ENCODE results near the gene VEZT.

Gene VEZT

GRCh38 chr12:95253386-95253785 lies 35.8 kb downstream of the VEZT start:
- ATAC-seq (ENCODE audit: insufficient read depth, low read depth) (no peak), DNase-seq (no peak)
- Histone ChIP-seq H3K79me2 (ENCODE audit: insufficient read depth, low read length) (peaks cover 45% of the 10 kb centered on the region), H3K27ac (ENCODE audit: low read length) (no peak overlapping the region), H2AFZ (ENCODE audit: low read depth, low read length) (no peak overlapping the region), H3K36me3 (ENCODE audit: insufficient read depth, low read length) (peaks cover 63% of the 10 kb centered on the region), H3K4me1 (ENCODE audit: insufficient read depth, low read length) (no peaks in the 10 kb centered on the region), H3K4me3 (ENCODE audit: low read depth in 1 of 2, low read length in 2 of 2) (no peak overlapping the region), H3K9ac (ENCODE audit: low read depth, low read length) (no peak overlapping the region), H3K9me3 (ENCODE audit: insufficient read depth, low read length, severe bottlenecking) (no peaks in the 10 kb centered on the region), H3K4me2 (ENCODE audit: insufficient read depth, low read length) (no peak overlapping the region), H4K20me1 (ENCODE audit: insufficient read depth, low read length) (peaks cover 7% of the 10 kb centered on the region; the same call in 1 of the 2 replicates), H3K27me3 (ENCODE audit: insufficient read depth, low read length, poor library complexity) (no peaks in the 10 kb centered on the region)
- TF ChIP-seq CTCF (IDR thresholded peaks at IDR 0.05; ENCODE audit: borderline replicate concordance, extremely low read depth, low read length, poor library complexity, severe bottlenecking) (no peak), EZH2 (IDR thresholded peaks at IDR 0.05; ENCODE audit: borderline replicate concordance, low read depth, low read length, severe bottlenecking) (no peak)

GRCh38 chr12:95257541-95257940 lies 39.9 kb downstream of the VEZT start:
- Histone ChIP-seq H3K9ac (ENCODE audit: low read depth, low read length) (no peak overlapping the region), H3K4me1 (ENCODE audit: insufficient read depth, low read length) (no peaks in the 10 kb centered on the region), H2AFZ (ENCODE audit: low read depth, low read length) (no peak overlapping the region), H3K36me3 (ENCODE audit: insufficient read depth, low read length) (peaks cover 81% of the 10 kb centered on the region), H3K79me2 (ENCODE audit: insufficient read depth, low read length) (peaks cover 11% of the 10 kb centered on the region; the same call in 1 of the 2 replicates), H3K27me3 (ENCODE audit: insufficient read depth, low read length, poor library complexity) (no peaks in the 10 kb centered on the region), H3K9me3 (ENCODE audit: insufficient read depth, low read length, severe bottlenecking) (no peaks in the 10 kb centered on the region), H3K4me2 (ENCODE audit: insufficient read depth, low read length) (no peak overlapping the region), H4K20me1 (ENCODE audit: insufficient read depth, low read length) (no peaks in the 10 kb centered on the region), H3K4me3 (ENCODE audit: low read depth in 1 of 2, low read length in 2 of 2) (no peak overlapping the region), H3K27ac (ENCODE audit: low read length) (no peak overlapping the region)
- TF ChIP-seq EZH2 (IDR thresholded peaks at IDR 0.05; ENCODE audit: borderline replicate concordance, low read depth, low read length, severe bottlenecking) (no peak), CTCF (IDR thresholded peaks at IDR 0.05; ENCODE audit: borderline replicate concordance, extremely low read depth, low read length, poor library complexity, severe bottlenecking) (no peak)
- ATAC-seq (ENCODE audit: insufficient read depth, low read depth) (no peak), DNase-seq (no peak)

DNA sequence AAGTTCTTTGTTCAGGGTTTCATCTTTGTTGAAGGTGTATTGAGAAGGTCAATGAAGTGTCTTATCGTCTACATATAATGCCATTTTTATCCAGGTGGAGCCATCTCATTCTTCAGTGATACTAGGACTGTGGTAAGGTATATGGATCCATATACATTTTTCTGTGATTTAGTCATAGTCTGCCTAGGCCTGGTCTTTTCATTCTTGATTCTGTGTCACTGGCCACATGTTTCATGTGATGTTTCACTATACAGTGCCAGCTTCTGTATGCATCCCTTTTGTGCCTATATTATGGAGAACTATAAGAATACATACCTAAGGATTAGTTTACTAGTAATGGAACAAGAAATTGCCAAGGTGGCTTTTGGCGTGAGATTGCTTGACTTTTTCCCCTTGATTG lies 40.5 kb downstream of the VEZT start:
- ATAC-seq (ENCODE audit: insufficient read depth, low read depth), result no peak
- no peak for DNase-seq
- no peak overlapping the region for H3K9ac ChIP-seq (ENCODE audit: low read depth, low read length)
- H3K4me3 ChIP-seq (ENCODE audit: low read depth in 1 of 2, low read length in 2 of 2), result no peak overlapping the region
- no peaks in the 10 kb centered on the region for H4K20me1 ChIP-seq (ENCODE audit: insufficient read depth, low read length)
- no peaks in the 10 kb centered on the region for H3K4me1 ChIP-seq (ENCODE audit: insufficient read depth, low read length)
- H3K79me2 ChIP-seq (ENCODE audit: insufficient read depth, low read length), result peaks cover 9% of the 10 kb centered on the region; the same call in 1 of the 2 replicates
- H3K9me3 ChIP-seq (ENCODE audit: insufficient read depth, low read length, severe bottlenecking), result no peaks in the 10 kb centered on the region
- no peak overlapping the region for H3K27ac ChIP-seq (ENCODE audit: low read length)
- no peak overlapping the region for H2AFZ ChIP-seq (ENCODE audit: low read depth, low read length)
- no peaks in the 10 kb centered on the region for H3K27me3 ChIP-seq (ENCODE audit: insufficient read depth, low read length, poor library complexity)
- H3K36me3 ChIP-seq (ENCODE audit: insufficient read depth, low read length), result peaks cover 85% of the 10 kb centered on the region
- no peak overlapping the region for H3K4me2 ChIP-seq (ENCODE audit: insufficient read depth, low read length)
- TF ChIP-seq CTCF (IDR thresholded peaks at IDR 0.05; ENCODE audit: borderline replicate concordance, extremely low read depth, low read length, poor library complexity, severe bottlenecking) (no peak), EZH2 (IDR thresholded peaks at IDR 0.05; ENCODE audit: borderline replicate concordance, low read depth, low read length, severe bottlenecking) (no peak)

DNA sequence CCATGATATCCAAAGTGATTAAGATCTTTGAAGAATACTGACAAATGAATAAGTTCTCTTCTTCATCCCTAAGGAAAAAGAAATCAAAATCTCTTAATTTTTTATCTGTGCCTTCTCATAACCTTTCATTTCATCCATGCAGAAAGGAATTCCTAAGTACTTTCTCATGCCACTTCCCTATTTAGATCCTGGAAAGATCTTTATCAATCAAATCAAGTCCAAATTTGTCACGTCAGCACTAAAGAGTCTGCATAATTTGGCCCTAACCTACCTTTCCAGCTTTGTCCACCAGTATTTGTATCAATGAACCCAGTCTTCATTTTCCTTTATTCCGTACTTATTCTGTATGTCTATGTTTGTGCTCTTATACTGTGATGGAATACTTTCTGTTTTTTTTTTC lies 41.2 kb downstream of the VEZT start:
- no peaks in the 10 kb centered on the region for H3K9me3 ChIP-seq (ENCODE audit: insufficient read depth, low read length, severe bottlenecking)
- H3K4me1 ChIP-seq (ENCODE audit: insufficient read depth, low read length), result no peaks in the 10 kb centered on the region
- H3K4me2 ChIP-seq (ENCODE audit: insufficient read depth, low read length), result no peak overlapping the region
- ATAC-seq (ENCODE audit: insufficient read depth, low read depth) (no peak), DNase-seq (no peak)
- H3K9ac ChIP-seq (ENCODE audit: low read depth, low read length), result no peak overlapping the region
- H3K4me3 ChIP-seq (ENCODE audit: low read depth in 1 of 2, low read length in 2 of 2), result no peak overlapping the region
- peaks cover 5% of the 10 kb centered on the region; the same call in 1 of the 2 replicates for H3K79me2 ChIP-seq (ENCODE audit: insufficient read depth, low read length)
- H3K27ac ChIP-seq (ENCODE audit: low read length), result no peak overlapping the region
- H3K36me3 ChIP-seq (ENCODE audit: insufficient read depth, low read length), result peaks cover 83% of the 10 kb centered on the region
- TF ChIP-seq EZH2 (IDR thresholded peaks at IDR 0.05; ENCODE audit: borderline replicate concordance, low read depth, low read length, severe bottlenecking) (no peak), CTCF (IDR thresholded peaks at IDR 0.05; ENCODE audit: borderline replicate concordance, extremely low read depth, low read length, poor library complexity, severe bottlenecking) (no peak)
- H4K20me1 ChIP-seq (ENCODE audit: insufficient read depth, low read length), result no peaks in the 10 kb centered on the region
- no peak overlapping the region for H2AFZ ChIP-seq (ENCODE audit: low read depth, low read length)
- no peaks in the 10 kb centered on the region for H3K27me3 ChIP-seq (ENCODE audit: insufficient read depth, low read length, poor library complexity)
